Amygdala (tissue), 56 donors: Measurements from ENCODE around the gene CACNA1I.

Experiments
- DNase-seq, 56 donors: peaks; one replicate each; lab custom pipeline; 2025; lab: John Stamatoyannopoulos, UW

CACNA1I gene

GRCh38 chr22:39595622-39596172 is 25.1 kb downstream of the CACNA1I start:
- DNase-seq = no peak

- no peak for DNase-seq
Observed at GRCh38 chr22:39596601-39597000, 26.0 kb downstream of the CACNA1I start.

- no peak for DNase-seq
Observed at GRCh38 chr22:39597236-39597869, 26.8 kb downstream of the CACNA1I start.

GRCh38 chr22:39598017-39598965 is 27.7 kb downstream of the CACNA1I start:
- DNase-seq = peak in 1 of 56 donors; percentile 21

- DNase-seq = no peak
Observed at GRCh38 chr22:39600491-39601179, 30.1 kb downstream of the CACNA1I start.

- no peak for DNase-seq
Observed at GRCh38 chr22:39601180-39601535, 30.6 kb downstream of the CACNA1I start.

- no peak for DNase-seq
Observed at GRCh38 chr22:39603345-39603744, 32.8 kb downstream of the CACNA1I start.

GRCh38 chr22:39610246-39610645 is 39.7 kb downstream of the CACNA1I start:
- no peak for DNase-seq

GRCh38 chr22:39610766-39611165 is 40.2 kb downstream of the CACNA1I start:
- DNase-seq = no peak

- DNase-seq = peak in 1 of 56 donors; percentile 5
Observed at GRCh38 chr22:39611360-39611759, 40.8 kb downstream of the CACNA1I start.

GRCh38 chr22:39612811-39613548 is 42.4 kb downstream of the CACNA1I start:
- DNase-seq = peak in 2 of 56 donors; percentile 18 to 27

- DNase-seq = no peak
Observed at GRCh38 chr22:39613549-39613921, 43.0 kb downstream of the CACNA1I start.

GRCh38 chr22:39614442-39614841 is 43.9 kb downstream of the CACNA1I start:
- DNase-seq = no peak

- DNase-seq = no peak
Observed at GRCh38 chr22:39616051-39616450, 45.5 kb downstream of the CACNA1I start.

- no peak for DNase-seq
Observed at GRCh38 chr22:39616781-39617180, 46.2 kb downstream of the CACNA1I start.

GRCh38 chr22:39617342-39617741 is 46.8 kb downstream of the CACNA1I start:
- DNase-seq = peak in 32 of 56 donors; percentile 7 to 69 (median 30)

GRCh38 chr22:39617970-39618757 is 47.6 kb downstream of the CACNA1I start:
- peak in 2 of 56 donors; percentile 14 to 15 for DNase-seq

- DNase-seq = no peak
Observed at GRCh38 chr22:39618996-39619530, 48.5 kb downstream of the CACNA1I start.
